Measurements from ENCODE around the gene ACTL6B. TPM values are rescaled to one million over a fixed set of nuclear protein-coding genes. Genes with fewer than 3 reads are reported as not detected.

The ACTL6B gene
- total and polyA plus RNA-seq, 2 of the 8 experiments (the other 6 are each of a cell fraction or from before 2014, with no cell fraction given) = 2.1 to 4.5 TPM

DNA sequence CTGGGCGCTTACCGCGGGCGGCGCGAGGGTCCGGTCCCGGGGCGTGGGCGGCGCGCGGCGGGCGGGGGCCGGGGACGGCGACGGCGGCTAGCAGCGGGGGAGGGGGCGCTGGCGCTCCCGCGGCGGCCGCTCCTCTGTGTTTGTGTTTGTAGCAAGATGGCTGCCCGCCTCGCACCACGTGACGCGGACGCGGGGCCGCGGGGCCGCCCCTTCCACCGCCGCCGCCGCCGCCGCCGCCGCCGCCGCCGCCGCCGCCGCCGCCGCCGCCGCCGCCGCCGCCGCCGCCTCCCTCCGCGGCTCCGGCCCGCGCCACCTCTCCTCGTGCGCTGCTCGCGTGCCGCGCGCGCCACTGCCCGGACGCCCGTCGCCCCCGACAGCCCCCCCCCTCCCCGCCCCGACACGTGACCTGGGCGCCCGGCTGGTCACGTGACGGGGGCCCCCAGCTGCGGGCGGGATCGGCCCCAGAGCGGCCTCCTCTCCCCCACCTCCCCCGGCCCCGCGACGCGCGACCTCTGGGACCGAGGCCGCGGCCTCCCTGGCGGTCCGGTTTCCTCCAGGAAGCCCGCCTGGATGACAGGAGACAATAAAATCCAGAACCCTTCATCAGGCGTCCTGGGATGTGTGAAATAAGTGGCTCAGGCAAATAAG lies 38.0 kb upstream of the ACTL6B start, which contains the start of gene GIGYF1 (continued):
- no peak for TF ChIP-seq CBX5 (IDR thresholded peaks at IDR 0.05; ENCODE audit: low read depth, low read length)
- TF ChIP-seq CHD1 (IDR thresholded peaks at IDR 0.05; ENCODE audit: low read depth, low read length) = no peak
- no peak for TF ChIP-seq GTF2F1 (IDR thresholded peaks at IDR 0.05; ENCODE audit: borderline replicate concordance, low read depth, low read length)
- TF ChIP-seq CTCF (IDR thresholded peaks at IDR 0.05; ENCODE audit: control extremely low read depth in 1 of 3, insufficient read depth in 1 of 3, low read depth in 1 of 3, low read length in 3 of 3) = no peak
- no peak for TF ChIP-seq CHD2 (IDR thresholded peaks at IDR 0.05; ENCODE audit: low read length)
- TF ChIP-seq HDAC2 (IDR thresholded peaks at IDR 0.05; ENCODE audit: borderline replicate concordance in 1 of 2, low read depth in 2 of 2, low read length in 2 of 2) = no peak
- peak; percentile 82; the same call in 1 of the 2 replicates for TF ChIP-seq YY1 (IDR thresholded peaks at IDR 0.05; ENCODE audit: low read depth, low read length)
- no peak for TF ChIP-seq FOSL1 (IDR thresholded peaks at IDR 0.05; ENCODE audit: insufficient read depth, low read depth, low read length)
- TF ChIP-seq, protein P1, sequence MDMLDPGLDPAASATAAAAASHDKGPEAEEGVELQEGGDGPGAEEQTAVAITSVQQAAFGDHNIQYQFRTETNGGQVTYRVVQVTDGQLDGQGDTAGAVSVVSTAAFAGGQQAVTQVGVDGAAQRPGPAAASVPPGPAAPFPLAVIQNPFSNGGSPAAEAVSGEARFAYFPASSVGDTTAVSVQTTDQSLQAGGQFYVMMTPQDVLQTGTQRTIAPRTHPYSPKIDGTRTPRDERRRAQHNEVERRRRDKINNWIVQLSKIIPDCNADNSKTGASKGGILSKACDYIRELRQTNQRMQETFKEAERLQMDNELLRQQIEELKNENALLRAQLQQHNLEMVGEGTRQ (IDR thresholded peaks at IDR 0.05; ENCODE audit: low read length) = peak; percentile 86

Measured in H1 (cell line).